Natural killer cell (primary cell): Measurements from ENCODE around the gene HSD17B13. TPM values are rescaled to one million over a fixed set of nuclear protein-coding genes. Genes with fewer than 3 reads are reported as not detected.

Experiments used
- ATAC-seq, 3 donors: fragments of 150-1000 bp in 2 of 3; fragments of 200-7000 bp in 1 of 3; cut with Tn5 transposase; 1 replicate in 1 of 3; 2 replicates in 2 of 3; pipeline ENCODE4 v1.10.0; 2021; ENCODE audit warnings: mild to moderate bottlenecking in 2 of 3, moderate library complexity in 2 of 3
- DNase-seq, 2 donors: peaks; one replicate each; pipeline versions ENCODE4 v3.0.0 to v3.0.0-alpha.2; 2013 to 2021; ENCODE audit warnings: mixed read lengths in 1 of 2
- H3K27ac ChIP-seq: one replicate; pipeline ENCODE4 v1.5.1; 2013; ENCODE audit warnings: mild to moderate bottlenecking, low read length
- H3K27me3 ChIP-seq: one replicate; pipeline ENCODE4 v1.6.1; 2013; ENCODE audit warnings: low read length; ENCODE audit not compliant: control insufficient read depth, insufficient read depth
- H3K36me3 ChIP-seq: one replicate; pipeline ENCODE4 v1.6.1; 2013; ENCODE audit warnings: low read length; ENCODE audit not compliant: control insufficient read depth, insufficient read depth
- H3K4me1 ChIP-seq: one replicate; pipeline ENCODE4 v1.6.1; 2013; ENCODE audit warnings: low read length; ENCODE audit not compliant: control insufficient read depth, insufficient read depth
- H3K4me3 ChIP-seq: one replicate; pipeline ENCODE4 v1.5.1; 2013; ENCODE audit warnings: low read length
- H3K9me3 ChIP-seq: one replicate; pipeline ENCODE4 v1.6.1; 2013; ENCODE audit warnings: low read length; ENCODE audit not compliant: control insufficient read depth, insufficient read depth
- H3K27ac Mint-ChIP-seq, 2 donors: one replicate each; pipeline ENCODE4 v1.8.0; 2022; ENCODE audit warnings: mild to moderate bottlenecking in 2 of 2, mixed read lengths in 2 of 2, moderate library complexity in 1 of 2
- H3K27me3 Mint-ChIP-seq, 2 donors: one replicate each; pipeline ENCODE4 v1.8.0; 2022; ENCODE audit warnings: low read depth in 2 of 2, mixed read lengths in 2 of 2
- H3K36me3 Mint-ChIP-seq: one replicate; pipeline ENCODE4 v1.8.0; 2022; ENCODE audit warnings: mixed read lengths
- H3K4me1 Mint-ChIP-seq, 2 donors: one replicate each; pipeline ENCODE4 v1.8.0; 2022; ENCODE audit warnings: mixed read lengths in 2 of 2
- H3K4me3 Mint-ChIP-seq: one replicate; pipeline ENCODE4 v1.8.0; 2022; ENCODE audit warnings: mild to moderate bottlenecking, moderate library complexity, mixed read lengths
- H3K9me3 Mint-ChIP-seq, 2 donors: one replicate each; pipeline ENCODE4 v1.8.0; 2022; ENCODE audit warnings: mixed read lengths in 2 of 2
- CTCF ChIP-seq: fragments of 200-600 bp; IDR thresholded peaks from one replicate; pipeline ENCODE4 v1.8.0; 2022; ENCODE audit warnings: antibody characterized with exemption
- WGBS: methylation state at CpG from one replicate; pipeline ENCODE4 v1.1.7; 2013; ENCODE audit warnings: missing lambda C conversion rate; ENCODE audit not compliant: insufficient coverage; 5-methylcytosine and 5-hydroxymethylcytosine counted together
- intact Hi-C: fragments of 100-400 bp; cut with micrococcal nuclease; formaldehyde crosslinking; loops from one replicate; pipeline ENCODE4 v1.14.2; 2022
- total RNA-seq, 4 donors: library from RNA; stranded (reverse); fragments of 120-200 nt in 1 of 4; gene quantifications; one replicate each; pipeline versions ENCODE4 v1.2.3 to v1.2.4, GENCODE V29; 2013 to 2022

Gene HSD17B13
- total RNA-seq, 3 donors from 2014 or later (not counting 1 experiment from before 2014, with no cell fraction given), result 0.33 to 0.95 (median 0.73) TPM

- H3K27ac ChIP-seq, result no peak overlapping the region
- peaks cover 42% of the 10 kb centered on the region for H3K36me3 ChIP-seq
- H3K4me3 ChIP-seq, result no peak overlapping the region
- Mint-ChIP-seq H3K36me3 (peaks cover 21% of the 10 kb centered on the region), H3K9me3 (peaks cover 4 to 13% of the 10 kb centered on the region in 2 donors), H3K4me3 (no peak overlapping the region), H3K27ac (no peak overlapping the region), H3K27me3 (no peaks in the 10 kb centered on the region), H3K4me1 (no peaks in the 10 kb centered on the region)
- peaks cover 7% of the 10 kb centered on the region for H3K9me3 ChIP-seq
- no peak for DNase-seq
- no peaks in the 10 kb centered on the region for H3K27me3 ChIP-seq
- H3K4me1 ChIP-seq, result no peaks in the 10 kb centered on the region
- intact Hi-C loops, result no loop called here
- WGBS, result no CpG with 5 or more reads among the region's 1 CpG
- TF ChIP-seq CTCF, result no peak
- ATAC-seq, result no peak
Measured at GRCh38 chr4:87337361-87337760, 14.7 kb upstream of the HSD17B13 start.

- TF ChIP-seq CTCF, result no peak
- no peaks in the 10 kb centered on the region for H3K27me3 ChIP-seq
- H3K4me1 ChIP-seq, result no peaks in the 10 kb centered on the region
- H3K27ac ChIP-seq, result no peak overlapping the region
- peaks cover 19% of the 10 kb centered on the region for H3K36me3 ChIP-seq
- intact Hi-C loops, result no loop called here
- Mint-ChIP-seq H3K27me3 (no peaks in the 10 kb centered on the region), H3K36me3 (peaks cover 24% of the 10 kb centered on the region), H3K9me3 (peaks cover 11 to 31% of the 10 kb centered on the region in 2 donors), H3K4me3 (no peak overlapping the region), H3K4me1 (no peaks in the 10 kb centered on the region), H3K27ac (no peak overlapping the region)
- no peak overlapping the region for H3K4me3 ChIP-seq
- H3K9me3 ChIP-seq, result peaks cover 7% of the 10 kb centered on the region
- no peak for DNase-seq
- no peak for ATAC-seq
- WGBS, result 100% methylated on average over 1 of the region's 1 CpG
Measured at GRCh38 chr4:87333267-87333666, 10.6 kb upstream of the HSD17B13 start.

GRCh38 chr4:87330761-87331160, 8.1 kb upstream of the HSD17B13 start:
- no peak overlapping the region for H3K4me3 ChIP-seq
- H3K27ac Mint-ChIP-seq, result no peak overlapping the region
- H3K4me3 Mint-ChIP-seq, result no peak overlapping the region
- H3K36me3 Mint-ChIP-seq, result peaks cover 24% of the 10 kb centered on the region
- intact Hi-C loops, result no loop called here
- H3K27me3 ChIP-seq, result no peaks in the 10 kb centered on the region
- peaks cover 6% of the 10 kb centered on the region for H3K36me3 ChIP-seq
- peaks cover 11 to 32% of the 10 kb centered on the region in 2 donors for H3K9me3 Mint-ChIP-seq
- no peak for TF ChIP-seq CTCF
- DNase-seq, result no peak
- no peaks in the 10 kb centered on the region for H3K4me1 ChIP-seq
- H3K9me3 ChIP-seq, result peaks cover 7% of the 10 kb centered on the region
- H3K4me1 Mint-ChIP-seq, result no peaks in the 10 kb centered on the region
- 84% methylated on average over 3 of the region's 4 CpGs for WGBS
- ATAC-seq, result no peak
- H3K27me3 Mint-ChIP-seq, result no peaks in the 10 kb centered on the region
- no peak overlapping the region for H3K27ac ChIP-seq

- 100% methylated on average over 1 of the region's 1 CpG for WGBS
- no peaks in the 10 kb centered on the region for H3K36me3 ChIP-seq
Measured at GRCh38 chr4:87327136-87327535, 4.5 kb upstream of the HSD17B13 start.

More at GRCh38 chr4:87327136-87327535, 4.5 kb upstream of the HSD17B13 start:
- H3K27me3 Mint-ChIP-seq, result no peaks in the 10 kb centered on the region
- intact Hi-C loops, result no loop called here
- no peak overlapping the region for H3K27ac ChIP-seq
- H3K4me3 Mint-ChIP-seq, result no peak overlapping the region
- H3K27me3 ChIP-seq, result no peaks in the 10 kb centered on the region
- ATAC-seq (no peak), DNase-seq (no peak)
- no peak overlapping the region for H3K27ac Mint-ChIP-seq
- H3K4me1 Mint-ChIP-seq, result no peaks in the 10 kb centered on the region
- H3K9me3 Mint-ChIP-seq, result peaks cover 6 to 18% of the 10 kb centered on the region in 2 donors
- H3K36me3 Mint-ChIP-seq, result peaks cover under 1% of the 10 kb centered on the region
- TF ChIP-seq CTCF, result no peak
- H3K4me3 ChIP-seq, result no peak overlapping the region
- H3K9me3 ChIP-seq, result no peaks in the 10 kb centered on the region
- no peaks in the 10 kb centered on the region for H3K4me1 ChIP-seq
